ENCODE measurements around the gene TTC34. TPM values are rescaled to one million over a fixed set of nuclear protein-coding genes. Genes with fewer than 3 reads are reported as not detected.

The TTC34 gene
- total RNA-seq, 2 experiments from 2014 or later: 1.1 TPM

- no peak overlapping the region for H3K4me3 Mint-ChIP-seq
- no peak for ATAC-seq
- no peak overlapping the region for H3K27ac Mint-ChIP-seq
- CTCF ChIA-PET: no interaction called here
- peaks cover 37% of the 10 kb centered on the region for H3K27me3 Mint-ChIP-seq
- peaks cover 3% of the 10 kb centered on the region for H3K9me3 Mint-ChIP-seq (ENCODE audit: low read depth)
- no peak for DNase-seq
- peaks cover 2% of the 10 kb centered on the region for H3K36me3 Mint-ChIP-seq
- no peaks in the 10 kb centered on the region for H3K4me1 Mint-ChIP-seq
These were observed 176.2 kb downstream of the TTC34 start for GRCh38 chr1:2625311-2625710.

GRCh38 chr1:2624735-2625300 lies 176.7 kb downstream of the TTC34 start:
- CTCF ChIA-PET: no interaction called here
- Mint-ChIP-seq H3K4me1 (no peaks in the 10 kb centered on the region), H3K9me3 (ENCODE audit: low read depth) (peaks cover 3% of the 10 kb centered on the region), H3K27me3 (peaks cover 35% of the 10 kb centered on the region), H3K4me3 (no peak overlapping the region), H3K27ac (no peak overlapping the region), H3K36me3 (no peaks in the 10 kb centered on the region)
- ATAC-seq (no peak), DNase-seq (no peak)

- CTCF ChIA-PET: no interaction called here
- ATAC-seq (no peak), DNase-seq (no peak)
- Mint-ChIP-seq H3K36me3 (no peaks in the 10 kb centered on the region), H3K4me1 (no peaks in the 10 kb centered on the region), H3K4me3 (no peak overlapping the region), H3K27me3 (peaks cover 34% of the 10 kb centered on the region), H3K27ac (no peak overlapping the region), H3K9me3 (ENCODE audit: low read depth) (peaks cover 6% of the 10 kb centered on the region)
These were observed 177.7 kb downstream of the TTC34 start for GRCh38 chr1:2623571-2624337.

GRCh38 chr1:2617971-2618470 lies 183.5 kb downstream of the TTC34 start:
- peaks cover 5% of the 10 kb centered on the region for H3K4me1 Mint-ChIP-seq
- H3K27me3 Mint-ChIP-seq: peaks cover 8% of the 10 kb centered on the region
- DNase-seq (no peak), ATAC-seq (no peak)
- CTCF ChIA-PET: no interaction called here
- H3K27ac Mint-ChIP-seq: no peak overlapping the region
- peaks cover 15% of the 10 kb centered on the region for H3K9me3 Mint-ChIP-seq (ENCODE audit: low read depth)
- H3K4me3 Mint-ChIP-seq: no peak overlapping the region
- H3K36me3 Mint-ChIP-seq: peaks cover 1% of the 10 kb centered on the region

GRCh38 chr1:2614145-2614544 lies 187.3 kb downstream of the TTC34 start:
- Mint-ChIP-seq H3K9me3 (ENCODE audit: low read depth) (peaks cover 9% of the 10 kb centered on the region), H3K4me1 (peaks cover 5% of the 10 kb centered on the region), H3K36me3 (peaks cover 1% of the 10 kb centered on the region), H3K27ac (no peak overlapping the region), H3K4me3 (no peak overlapping the region), H3K27me3 (peaks cover 2% of the 10 kb centered on the region)
- CTCF ChIA-PET: interaction anchor here (1.3 kb wide), 1 partner anchor 59 kb away, joined by 3 read pairs; no protein-coding TSS in a partner anchor
- DNase-seq: no peak
- no peak for ATAC-seq

GRCh38 chr1:2612591-2613365 lies 188.7 kb downstream of the TTC34 start:
- Mint-ChIP-seq H3K36me3 (no peaks in the 10 kb centered on the region), H3K4me3 (no peak overlapping the region), H3K27ac (no peak overlapping the region), H3K4me1 (peaks cover 5% of the 10 kb centered on the region), H3K9me3 (ENCODE audit: low read depth) (peaks cover 13% of the 10 kb centered on the region), H3K27me3 (no peaks in the 10 kb centered on the region)
- ATAC-seq (no peak), DNase-seq (no peak)
- CTCF ChIA-PET: no interaction called here

- CTCF ChIA-PET: no interaction called here
- ATAC-seq (no peak), DNase-seq (no peak)
These were observed 189.7 kb downstream of the TTC34 start for GRCh38 chr1:2611621-2612437.

GRCh38 chr1:2611031-2611501 lies 190.4 kb downstream of the TTC34 start:
- no peaks in the 10 kb centered on the region for H3K4me1 Mint-ChIP-seq
- no peaks in the 10 kb centered on the region for H3K36me3 Mint-ChIP-seq
- peaks cover 13% of the 10 kb centered on the region for H3K9me3 Mint-ChIP-seq (ENCODE audit: low read depth)
- DNase-seq (no peak), ATAC-seq (no peak)
- H3K27me3 Mint-ChIP-seq: no peaks in the 10 kb centered on the region
- H3K4me3 Mint-ChIP-seq: no peak overlapping the region
- CTCF ChIA-PET: no interaction called here
- no peak overlapping the region for H3K27ac Mint-ChIP-seq

More at GRCh38 chr1:2611621-2612437, 189.7 kb downstream of the TTC34 start:
- Mint-ChIP-seq H3K27ac (no peak overlapping the region), H3K9me3 (ENCODE audit: low read depth) (peaks cover 13% of the 10 kb centered on the region), H3K27me3 (no peaks in the 10 kb centered on the region), H3K4me3 (no peak overlapping the region), H3K36me3 (no peaks in the 10 kb centered on the region), H3K4me1 (peaks cover 5% of the 10 kb centered on the region)

- Mint-ChIP-seq H3K36me3 (no peaks in the 10 kb centered on the region), H3K4me1 (no peaks in the 10 kb centered on the region), H3K27ac (no peak overlapping the region), H3K4me3 (no peak overlapping the region), H3K27me3 (no peaks in the 10 kb centered on the region), H3K9me3 (ENCODE audit: low read depth) (peaks cover 12% of the 10 kb centered on the region)
- no peak for ATAC-seq
- CTCF ChIA-PET: no interaction called here
- DNase-seq: no peak
These were observed 191.2 kb downstream of the TTC34 start for GRCh38 chr1:2610036-2610959.

- CTCF ChIA-PET: no interaction called here
- H3K36me3 Mint-ChIP-seq: no peaks in the 10 kb centered on the region
- no peak overlapping the region for H3K4me3 Mint-ChIP-seq
- DNase-seq (no peak), ATAC-seq (no peak)
- H3K4me1 Mint-ChIP-seq: no peaks in the 10 kb centered on the region
- peaks cover 10% of the 10 kb centered on the region for H3K9me3 Mint-ChIP-seq (ENCODE audit: low read depth)
- H3K27ac Mint-ChIP-seq: no peak overlapping the region
- H3K27me3 Mint-ChIP-seq: no peaks in the 10 kb centered on the region
These were observed 192.0 kb downstream of the TTC34 start for GRCh38 chr1:2609319-2610035.

- Mint-ChIP-seq H3K4me3 (no peak overlapping the region), H3K27ac (no peak overlapping the region), H3K27me3 (no peaks in the 10 kb centered on the region), H3K4me1 (no peaks in the 10 kb centered on the region), H3K9me3 (ENCODE audit: low read depth) (peaks cover 4% of the 10 kb centered on the region), H3K36me3 (no peaks in the 10 kb centered on the region)
- CTCF ChIA-PET: no interaction called here
- ATAC-seq: no peak
- no peak for DNase-seq
These were observed 193.8 kb downstream of the TTC34 start for GRCh38 chr1:2607641-2608091.

All from activated CD8-positive, alpha-beta memory T cell treated with anti-CD3 and anti-CD28 coated beads, Interleukin-2, amount 10 ng/mL, durations not matched to agents 7 days and 5 days (primary cell).